ENCODE measurements around the gene AGK.
"Not testable (repeated sequence)": the region's sequence is repeated elsewhere in the genome, so short reads cannot be mapped to it uniquely, and the experiment has no call there.

AGK gene

DNA sequence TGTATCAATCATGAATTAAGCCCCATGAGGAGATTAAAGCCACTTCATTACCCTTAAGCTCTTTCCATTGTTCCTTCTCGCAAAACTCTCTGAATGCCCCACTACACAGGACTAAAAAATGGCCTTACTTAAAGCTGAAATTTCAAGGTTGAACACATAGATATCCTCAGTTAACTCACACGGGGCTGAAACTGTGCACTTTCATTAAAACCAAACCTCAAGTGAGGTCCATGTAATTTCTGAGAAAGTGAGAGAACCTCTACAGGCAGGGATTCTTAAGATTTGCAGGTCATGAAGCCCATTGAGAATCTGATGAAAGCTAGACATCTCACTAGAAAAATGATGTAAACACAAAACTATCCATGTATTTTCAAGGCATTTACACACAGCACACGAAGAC lies 134.9 kb downstream of the AGK start:
- DNase-seq: no peak

DNA sequence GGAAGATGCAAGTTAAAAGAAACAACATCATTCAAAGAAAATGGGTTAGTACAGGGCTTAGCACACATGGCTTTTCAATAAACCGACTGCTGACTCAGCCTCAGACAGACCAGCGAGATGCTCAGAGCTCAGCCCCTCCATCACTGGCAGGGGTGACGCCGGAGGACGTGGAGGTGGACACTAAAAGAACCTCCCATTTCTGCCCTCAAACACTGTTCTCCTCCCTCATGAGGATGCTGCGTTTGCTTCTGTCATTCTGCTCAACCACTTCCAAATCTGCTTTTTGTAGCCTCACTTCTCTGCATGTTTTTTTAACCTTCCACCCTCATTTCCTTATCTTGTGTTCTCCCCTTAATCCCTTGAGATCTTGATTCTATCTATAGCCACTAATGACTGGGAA lies 135.5 kb downstream of the AGK start:
- no peak for DNase-seq

DNA sequence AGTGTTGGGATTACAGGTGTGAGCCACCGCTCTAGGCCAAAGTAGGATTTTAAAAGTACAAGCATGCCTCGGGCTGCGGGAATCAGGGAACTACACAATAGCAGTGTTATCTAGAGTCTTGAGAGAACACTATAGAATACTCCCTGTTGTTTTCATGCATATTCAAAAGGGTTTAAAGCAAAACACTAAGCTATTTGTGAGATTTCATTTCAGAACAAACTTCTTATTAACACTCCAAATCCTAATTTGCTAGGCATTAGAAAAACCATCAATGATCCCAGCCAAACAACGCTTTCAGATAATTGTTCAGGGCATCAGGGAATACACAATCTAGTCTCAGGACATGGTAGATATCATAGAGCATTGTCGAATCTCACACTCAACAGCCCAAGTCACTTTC lies 136.8 kb downstream of the AGK start:
- no peak for DNase-seq

DNA sequence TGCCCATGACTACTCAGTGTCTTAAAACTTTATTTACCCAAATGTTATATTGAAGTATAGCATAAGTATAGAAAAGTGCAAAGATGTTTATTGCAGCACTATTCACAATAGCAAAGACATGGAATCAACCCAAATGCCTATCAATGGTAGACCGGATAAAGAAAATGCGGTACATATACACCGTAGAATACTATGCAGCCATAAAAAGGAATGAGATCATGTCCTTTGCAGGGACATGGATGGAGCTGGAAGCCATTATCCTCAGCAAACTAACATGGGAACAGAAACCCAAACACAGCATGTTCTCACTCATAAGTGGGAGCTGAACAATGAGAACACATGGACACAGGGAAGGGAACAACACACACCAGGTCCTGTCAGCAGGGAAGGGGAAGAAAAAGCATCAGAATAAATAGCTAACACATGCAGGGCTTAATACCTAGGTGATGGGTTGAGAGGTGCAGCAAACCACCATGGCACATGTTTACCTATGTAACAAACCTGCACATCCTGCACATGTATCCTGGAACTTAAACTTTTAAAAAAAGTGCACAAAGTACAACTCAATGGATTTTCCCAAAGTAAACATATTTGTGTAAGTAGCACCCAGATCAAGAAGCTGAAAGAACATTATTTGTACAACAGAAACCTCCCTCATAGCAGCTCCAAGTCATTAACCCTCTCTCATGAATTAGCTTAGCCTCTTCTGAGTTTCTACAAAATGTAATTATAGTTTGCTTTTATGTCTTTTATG lies 138.0 kb downstream of the AGK start:
- not testable (repeated sequence) for DNase-seq

DNA sequence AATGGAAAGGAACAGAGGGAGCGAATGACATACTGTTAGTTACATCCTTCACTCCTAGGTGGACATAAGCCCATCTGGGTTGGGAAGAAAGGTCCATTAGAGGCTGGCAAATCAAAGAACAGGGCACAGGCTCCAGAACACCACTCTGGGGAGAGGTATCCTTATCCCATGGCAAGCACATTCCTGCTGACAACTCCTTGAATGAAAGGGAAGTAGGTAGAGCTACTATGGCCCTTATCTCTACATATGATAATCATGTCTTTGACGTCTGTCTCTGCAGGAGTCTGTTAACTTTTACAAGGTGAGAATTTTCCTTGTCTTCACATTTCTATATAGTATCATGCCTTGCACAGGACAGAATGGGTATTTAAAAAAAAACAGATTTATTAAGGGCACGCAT lies 140.3 kb downstream of the AGK start:
- no peak for DNase-seq

DNA sequence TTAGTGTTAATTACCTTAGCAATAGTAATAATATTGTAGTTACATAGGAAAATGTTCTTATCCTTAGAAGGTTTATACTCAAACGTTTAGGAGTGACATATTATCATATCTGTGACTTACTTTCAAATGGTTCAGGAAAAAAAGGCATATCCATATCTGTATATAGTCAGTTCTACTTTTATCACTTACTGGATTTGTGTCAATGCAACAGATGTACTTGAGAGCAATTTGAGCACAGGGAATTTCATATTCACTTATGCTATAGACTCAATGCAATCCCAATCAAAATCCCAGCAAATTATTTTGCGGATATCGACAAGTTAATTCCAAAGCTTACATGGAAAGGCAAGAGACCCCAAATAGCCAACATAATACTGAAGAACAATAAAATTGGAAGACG lies 140.8 kb downstream of the AGK start:
- DNase-seq: no peak

DNA sequence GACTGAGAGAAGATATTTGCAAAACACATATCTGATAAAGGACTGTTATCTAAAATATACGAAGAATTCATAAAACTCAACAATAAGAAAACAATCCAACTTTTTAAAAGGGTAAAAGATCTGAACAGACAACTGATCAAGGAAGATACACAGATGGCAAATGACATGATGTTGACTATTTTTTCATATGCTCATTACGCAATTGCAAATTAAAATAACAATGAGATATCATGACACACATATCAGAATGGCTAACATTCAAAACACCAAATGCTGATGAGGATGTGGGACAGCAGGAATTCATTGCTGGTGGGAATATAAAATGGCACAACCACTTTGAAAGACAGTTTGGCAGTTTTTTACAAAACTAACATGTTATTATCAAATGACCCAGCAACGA lies 141.9 kb downstream of the AGK start:
- DNase-seq: no peak

DNA sequence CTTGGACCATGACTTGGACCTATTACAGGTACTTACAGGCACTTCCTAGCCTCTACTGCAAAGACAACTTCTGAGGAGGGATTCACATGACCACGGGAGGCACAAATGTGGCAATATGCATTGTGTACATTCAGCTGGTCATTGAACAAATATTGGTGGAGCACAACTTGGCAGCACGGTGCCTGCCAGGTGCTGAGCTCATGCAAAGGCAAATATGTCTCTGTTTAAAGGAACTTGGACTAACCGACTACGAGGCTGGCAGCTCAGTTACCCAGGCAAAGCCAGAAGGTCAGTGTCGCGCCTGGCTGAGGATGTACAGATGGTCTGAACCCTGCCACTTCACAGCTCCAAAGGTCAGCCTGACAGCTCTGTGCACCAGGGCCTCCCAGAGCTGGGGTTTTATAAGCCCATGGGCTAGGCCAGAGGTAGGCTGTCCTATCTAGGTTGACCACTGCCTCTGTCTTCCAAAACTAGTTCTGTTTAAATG lies 144.6 kb downstream of the AGK start:
- DNase-seq: no peak

DNA sequence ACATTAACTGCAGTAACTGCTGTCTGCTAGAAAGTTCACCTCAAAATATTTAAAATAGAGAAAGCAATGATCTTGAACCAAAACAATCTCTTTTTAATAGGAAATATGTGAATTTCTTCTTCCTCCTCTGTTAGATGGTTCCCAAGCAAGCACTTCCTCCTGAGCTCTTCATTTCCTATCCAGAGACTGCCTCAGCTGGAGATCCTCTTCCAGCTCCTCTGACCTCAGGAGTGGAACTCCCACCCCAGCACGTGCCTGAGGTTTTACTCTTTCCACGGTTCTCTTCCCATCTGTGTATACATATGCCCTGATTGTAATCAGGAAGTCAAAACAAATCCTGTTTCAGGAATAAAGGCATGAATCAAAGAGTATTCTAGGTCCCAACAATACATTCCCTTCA lies 145.1 kb downstream of the AGK start:
- no peak for DNase-seq

DNA sequence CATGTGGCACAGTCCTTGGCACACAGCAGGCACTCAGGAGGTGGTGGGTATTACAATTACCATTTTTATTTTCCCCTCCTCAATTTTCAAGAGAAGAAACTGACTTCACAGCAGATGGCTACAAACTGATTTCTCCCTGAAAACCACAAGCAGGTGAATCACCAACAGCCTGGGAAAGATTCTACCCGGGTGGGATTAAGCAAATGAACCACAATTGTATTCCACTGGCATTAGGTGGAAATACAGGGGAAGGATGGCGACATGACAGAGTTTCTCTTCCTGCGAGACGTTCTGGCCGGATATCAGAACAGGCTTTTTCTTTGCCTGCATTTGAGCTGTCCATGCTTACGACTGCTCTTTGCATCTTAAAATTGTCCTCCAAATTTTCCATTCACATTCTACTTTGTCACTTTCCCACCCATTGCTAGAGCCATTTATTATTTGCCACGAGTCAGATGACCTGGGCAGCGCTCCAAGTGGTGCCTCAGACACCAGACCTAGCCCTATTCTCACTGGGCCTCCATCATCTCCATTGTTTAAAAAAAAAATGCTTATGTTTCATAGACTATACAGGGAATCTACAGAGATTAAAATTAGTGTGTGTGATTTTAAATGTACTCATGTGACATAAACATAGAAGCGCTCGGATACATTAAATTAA lies 146.1 kb downstream of the AGK start:
- peak; percentile 57 for DNase-seq

DNA sequence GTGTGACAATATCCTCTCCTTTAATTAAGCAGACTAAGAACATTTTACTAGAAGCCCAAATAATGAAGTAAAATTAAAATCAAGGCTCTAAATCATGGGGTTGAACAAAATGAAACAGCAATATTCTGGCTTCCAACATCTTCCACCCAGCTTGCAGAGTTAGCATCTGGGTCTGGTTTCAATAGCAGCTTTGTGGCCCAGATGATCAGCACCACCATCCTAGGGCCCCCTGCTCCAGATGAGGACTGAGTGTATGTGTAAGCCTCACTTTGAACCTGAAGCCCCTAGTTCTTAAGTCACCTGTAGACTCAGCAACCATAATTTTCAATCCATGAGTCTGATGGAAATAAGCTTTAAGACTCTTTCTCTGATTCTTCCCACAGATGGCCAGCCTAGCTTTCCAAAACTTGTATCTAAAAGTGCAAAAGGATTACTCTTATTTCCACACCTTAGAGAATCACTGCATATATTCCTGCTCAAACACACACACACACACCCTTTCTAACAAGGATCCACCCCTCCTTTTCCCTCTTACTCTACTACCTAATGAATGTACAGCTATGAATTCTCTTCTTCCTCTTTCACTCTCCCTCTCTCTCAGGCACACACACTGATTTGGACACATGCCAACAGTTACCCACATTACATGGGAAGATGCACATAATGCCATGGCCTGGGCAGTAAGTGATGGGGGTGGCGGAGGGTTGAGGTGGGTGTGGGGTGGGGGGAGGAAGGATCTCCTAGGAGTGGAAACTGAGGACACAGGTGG lies 147.2 kb downstream of the AGK start:
- DNase-seq: no peak

DNA sequence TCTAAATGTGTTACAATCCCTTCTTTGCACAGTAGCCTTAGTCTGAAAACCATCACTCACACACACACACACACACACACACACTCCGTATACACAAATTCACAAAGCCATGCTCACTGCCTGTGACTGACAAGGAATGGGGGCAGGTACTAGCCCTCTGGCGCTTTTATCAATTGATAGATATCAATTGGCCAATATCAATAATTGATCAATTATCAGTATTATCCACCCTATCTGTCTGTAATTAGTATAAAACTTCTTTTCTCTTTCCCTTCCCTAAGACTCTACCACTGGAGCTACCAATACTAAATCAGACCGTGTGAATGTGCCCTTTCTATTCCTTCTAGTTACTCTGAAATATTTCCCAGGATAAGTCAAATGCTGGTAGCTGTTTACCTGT lies 148.7 kb downstream of the AGK start:
- DNase-seq: no peak

DNA sequence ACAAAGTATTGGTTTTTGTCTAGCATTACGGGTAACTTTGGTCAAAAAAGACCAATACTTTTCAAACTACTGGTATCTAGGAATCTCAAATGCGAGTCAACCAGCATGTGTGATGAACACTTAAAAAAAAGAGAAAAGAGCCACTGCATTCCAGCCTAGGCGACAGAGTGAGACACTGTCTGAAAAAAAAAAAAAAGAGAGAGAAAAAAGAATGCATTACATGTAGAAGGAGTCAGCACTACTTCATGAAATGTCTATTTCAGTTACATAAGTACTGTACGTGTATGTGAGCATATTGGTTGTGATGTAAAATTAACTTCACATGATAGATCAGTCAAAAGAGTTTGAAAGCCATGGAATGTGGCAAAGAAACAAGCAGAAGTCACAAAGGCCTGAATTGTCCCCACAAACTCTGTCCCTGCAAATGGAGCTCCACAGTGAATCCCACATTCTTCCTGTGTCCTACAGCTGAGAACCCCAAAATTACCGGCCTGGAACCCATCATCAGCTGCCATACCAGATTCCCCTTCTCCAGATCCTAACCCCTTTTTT lies 149.2 kb downstream of the AGK start:
- DNase-seq: no peak

DNA sequence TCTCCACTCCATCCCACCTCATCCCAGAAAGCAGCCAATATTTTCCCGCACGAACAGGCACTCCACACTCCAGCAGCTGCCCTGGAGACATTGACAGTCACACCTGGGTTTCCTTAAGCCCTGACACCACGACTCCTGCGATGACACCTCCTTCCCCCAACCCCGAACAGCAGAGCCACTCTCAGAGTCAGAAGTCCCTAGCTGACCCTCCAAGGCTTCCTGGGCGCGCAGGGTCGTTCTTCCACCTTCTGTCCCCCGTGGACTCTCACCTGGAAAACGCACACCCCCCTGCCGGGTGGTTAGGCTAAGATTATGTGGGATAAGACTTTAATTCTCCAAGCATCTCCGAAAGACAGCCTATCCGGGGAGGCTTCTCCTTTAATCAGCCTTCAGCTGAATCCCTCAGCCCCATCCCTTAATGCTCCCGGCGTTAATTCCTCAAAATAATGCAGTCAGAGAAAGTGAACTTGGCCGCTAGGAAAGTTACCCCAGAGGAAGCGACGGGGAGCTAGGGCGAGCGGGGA lies 149.7 kb downstream of the AGK start:
- no peak for DNase-seq

DNA sequence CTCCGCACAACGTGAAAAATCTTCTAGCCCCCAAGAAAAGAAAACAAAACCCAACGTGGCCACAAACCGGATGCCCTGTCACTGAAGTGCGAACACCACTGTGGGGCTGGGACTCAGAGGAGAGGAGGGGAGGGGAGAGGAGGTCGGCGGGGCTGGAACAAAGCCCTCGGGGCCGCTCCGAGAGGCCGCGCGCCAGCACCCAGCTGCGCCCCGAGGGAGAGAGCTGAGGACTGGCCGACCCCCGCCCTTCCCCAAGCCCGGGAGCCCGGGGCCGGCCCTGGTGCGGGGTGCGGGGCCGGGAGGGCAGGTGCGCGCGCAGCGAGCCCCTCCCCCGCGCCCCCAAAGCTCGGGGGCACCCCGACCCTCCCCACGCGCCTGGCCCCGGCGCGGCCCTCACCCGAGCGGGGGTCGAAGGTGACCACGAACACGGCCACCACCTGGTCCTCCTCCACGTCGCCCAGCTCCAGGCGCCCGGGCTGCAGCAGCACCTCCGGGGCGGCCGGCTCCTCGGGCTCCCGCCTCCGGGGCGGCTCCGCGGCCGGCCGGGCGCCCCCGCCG lies 150.4 kb downstream of the AGK start:
- DNase-seq: peak; percentile 15

DNA sequence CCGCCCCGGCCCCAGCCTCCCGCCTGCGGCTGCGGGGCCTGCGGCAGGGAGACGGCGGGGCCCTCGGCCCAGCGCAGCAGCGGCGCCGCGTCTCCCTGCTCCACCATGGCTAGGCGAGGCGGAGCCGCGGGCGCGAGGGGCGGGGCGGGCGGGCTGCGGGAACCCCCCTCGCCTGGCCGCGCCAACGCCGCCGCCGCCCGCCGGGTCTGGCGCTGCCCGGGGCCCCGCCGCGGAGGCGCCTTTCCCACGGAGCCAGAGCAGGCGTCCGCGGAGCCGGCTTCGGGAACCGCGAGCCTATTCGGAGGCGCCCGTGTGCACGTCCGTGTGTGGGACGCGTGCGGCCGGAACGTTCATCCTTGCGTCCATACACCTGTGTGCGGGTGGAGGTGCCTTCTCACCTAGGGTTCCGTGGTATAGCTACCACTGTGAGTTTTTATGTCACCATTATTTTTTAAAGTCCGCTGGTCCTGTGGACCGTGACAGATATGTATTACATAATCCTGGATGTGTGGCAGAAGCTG lies 150.9 kb downstream of the AGK start, which contains the start of gene DENND11:
Gene DENND11, minus strand, starts transcription at position 120 of the 521 bp plus-strand sequence. Its CDS starts 13 bp downstream, at position 107.
- peak; percentile 29 for DNase-seq

DNA sequence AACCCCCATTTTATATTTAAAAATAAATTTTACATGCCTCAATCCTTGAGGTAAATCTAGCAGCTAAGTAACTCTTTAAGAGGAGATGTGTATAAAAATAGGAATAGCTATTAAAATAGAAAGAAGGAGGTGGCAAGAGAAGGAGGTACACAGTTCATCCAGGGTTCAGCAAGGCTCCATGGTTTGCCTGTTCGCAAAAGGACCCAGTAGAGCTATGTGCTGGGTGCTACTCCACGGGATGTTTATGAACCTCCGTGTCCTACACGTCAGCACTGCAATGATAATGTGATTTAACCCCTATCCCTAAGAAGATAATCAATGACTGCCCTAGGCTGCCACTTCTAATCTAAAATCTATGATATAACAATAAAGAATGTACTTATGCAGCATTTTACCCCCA lies 151.7 kb downstream of the AGK start:
- DNase-seq: no peak

DNA sequence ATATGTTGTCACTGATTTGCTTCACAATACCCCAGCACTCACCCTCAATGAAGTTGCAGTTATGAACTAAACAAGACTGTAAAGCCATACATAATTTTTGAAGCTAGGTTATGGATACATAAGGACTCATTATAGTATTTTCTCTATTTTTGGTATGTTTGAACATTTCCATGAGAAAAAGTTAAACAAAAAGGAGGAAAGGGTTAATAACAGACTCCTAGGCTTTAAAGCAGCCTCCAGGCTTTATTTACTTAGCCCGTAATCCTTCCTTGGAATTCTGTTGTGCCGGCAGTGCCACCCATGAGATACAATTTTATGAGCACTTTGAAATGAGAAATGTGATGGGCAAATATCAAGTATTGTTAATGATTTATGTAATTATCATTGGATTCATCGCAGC lies 152.9 kb downstream of the AGK start:
- no peak for DNase-seq

DNA sequence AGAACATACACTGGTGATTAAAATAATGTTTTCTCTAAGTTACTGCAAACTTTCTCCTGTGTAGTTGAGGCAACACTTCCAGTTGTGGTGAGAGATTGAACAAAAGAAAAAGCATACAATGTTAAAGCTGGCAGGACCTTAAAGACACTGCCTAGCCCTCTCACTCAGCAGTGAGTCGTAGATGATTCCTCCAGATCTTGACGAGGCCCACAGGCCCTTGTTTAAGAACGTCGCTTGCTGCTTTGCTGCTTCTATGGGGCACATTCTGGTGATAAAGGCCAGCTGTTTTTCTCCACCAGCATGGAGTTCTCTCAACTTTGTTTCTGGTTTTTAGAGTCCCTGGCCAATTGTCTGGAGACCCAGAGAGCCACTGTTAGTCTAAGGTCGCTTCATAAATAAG lies 153.5 kb downstream of the AGK start:
- DNase-seq: no peak

Measured in fibroblast of skin of right quadriceps (primary cell).